NB4 (cell line): ENCODE data around the gene TMEM52B.

Experiments
- CTCF ChIP-seq: IDR thresholded peaks from one replicate; pipeline ENCODE4 v1.5.1; 2012; ENCODE audit warnings: low read depth, low read length
- MAX ChIP-seq: IDR thresholded peaks from 2 replicates; pipeline ENCODE4 v1.6.1; 2011; ENCODE audit warnings: low read depth, low read length
- MYC ChIP-seq: IDR thresholded peaks from 2 replicates; pipeline ENCODE4 v1.6.1; 2011; ENCODE audit warnings: low read depth, low read length
- POLR2A ChIP-seq: IDR thresholded peaks from 2 replicates; pipeline ENCODE4 v1.6.1; 2011; ENCODE audit warnings: mild to moderate bottlenecking; ENCODE audit not compliant: insufficient read length; ENCODE audit errors: extremely low read depth

- TF ChIP-seq CTCF, result no peak
- TF ChIP-seq POLR2A, result no peak
- TF ChIP-seq MAX, result no peak
- no peak for TF ChIP-seq MYC
Observed at GRCh38 chr12:10214895-10215267, 36.0 kb downstream of the TMEM52B start.
